ENCODE data around the gene ARL5C. TPM values are rescaled to one million over a fixed set of nuclear protein-coding genes. Genes with fewer than 3 reads are reported as not detected.

The ARL5C gene
- total RNA-seq, 1 donor from 2014 or later: not detected

DNA sequence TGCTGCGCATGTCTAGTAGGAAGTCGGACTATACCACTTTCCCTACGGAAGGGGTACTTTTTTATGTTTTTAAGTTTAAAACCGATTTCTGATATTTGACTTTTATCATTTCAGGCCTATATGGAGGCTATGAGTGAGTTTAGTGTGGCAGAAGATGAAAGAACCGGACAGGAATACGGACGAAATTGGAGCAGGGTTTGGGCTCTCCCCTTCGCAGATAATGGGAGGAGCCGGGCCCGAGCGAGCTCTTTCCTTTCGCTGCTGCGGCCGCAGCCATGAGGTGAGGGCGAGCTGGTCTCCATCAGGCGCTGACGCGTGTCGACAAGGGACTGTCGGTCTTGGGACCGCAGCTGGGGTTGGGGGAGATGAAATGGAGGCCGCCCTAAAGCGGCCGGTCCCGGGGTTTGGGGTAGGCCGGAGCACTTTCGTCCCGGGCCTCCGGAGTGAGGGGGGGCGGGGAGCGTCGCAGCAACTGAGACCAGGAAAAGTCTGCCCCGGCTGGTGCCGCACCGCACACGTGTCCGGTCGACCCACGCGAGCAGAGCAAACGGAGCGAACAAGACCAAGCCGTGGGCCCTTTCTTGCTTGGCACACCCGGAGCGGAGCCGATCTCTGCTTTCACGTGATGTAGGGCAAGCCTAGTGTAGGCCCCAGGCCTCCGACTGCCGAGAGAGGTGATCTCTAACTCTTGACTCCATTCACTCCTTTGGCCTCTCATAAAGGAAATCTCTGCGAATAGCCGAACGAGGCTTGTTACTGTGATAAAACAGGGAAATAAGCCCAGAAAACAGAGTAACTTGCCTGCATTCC, 34.3 kb upstream of the ARL5C start, which contains the start of gene RPL19:
TSS of gene RPL19 (plus strand) at position 214 of the 810 bp plus-strand sequence. CDS start at position 276, 62 bp downstream.
- H3K27ac ChIP-seq (ENCODE audit: low read depth, low read length): peak within 1 kb of the TSS; percentile 100
- FAIRE-seq: no peak
- H3K4me2 ChIP-seq (ENCODE audit: low read length): peak within 1 kb of the TSS; percentile 99
- peak within 1 kb of the TSS; percentile 98 for H3K4me3 Mint-ChIP-seq (ENCODE audit: unreplicated experiment)
- peaks cover 33% of the 10 kb centered on the region for H3K36me3 ChIP-seq (ENCODE audit: insufficient read depth, low read length)
- H2AFZ ChIP-seq (ENCODE audit: low read depth, low read length): peak within 1 kb of the TSS; percentile 77
- H3K4me3 ChIP-seq (ENCODE audit: insufficient read depth, low read depth, low read length): peak within 1 kb of the TSS; percentile 90
- no peak for DNase-seq (ENCODE audit: low read depth)
- peak within 1 kb of the TSS; percentile 100 for H3K27ac Mint-ChIP-seq (ENCODE audit: unreplicated experiment)
- H3K79me2 ChIP-seq (ENCODE audit: insufficient read depth, low read length): peaks cover 46% of the 10 kb centered on the region
- peaks cover 38% of the 10 kb centered on the region for H3K4me1 ChIP-seq (ENCODE audit: insufficient read depth, low read length)
- peak within 1 kb of the TSS; percentile 94 for H3K9ac ChIP-seq (ENCODE audit: low read length)
- H3K9me3 Mint-ChIP-seq (ENCODE audit: unreplicated experiment): no peaks in the 10 kb centered on the region
- H4K20me1 ChIP-seq (ENCODE audit: insufficient read depth, low read length): peaks cover 57% of the 10 kb centered on the region
- no peaks in the 10 kb centered on the region for H3K27me3 Mint-ChIP-seq (ENCODE audit: low read depth, unreplicated experiment)
- no peak for TF ChIP-seq EZH2 (IDR thresholded peaks at IDR 0.05; ENCODE audit: insufficient read depth, low read length)
- TF ChIP-seq, protein P1, sequence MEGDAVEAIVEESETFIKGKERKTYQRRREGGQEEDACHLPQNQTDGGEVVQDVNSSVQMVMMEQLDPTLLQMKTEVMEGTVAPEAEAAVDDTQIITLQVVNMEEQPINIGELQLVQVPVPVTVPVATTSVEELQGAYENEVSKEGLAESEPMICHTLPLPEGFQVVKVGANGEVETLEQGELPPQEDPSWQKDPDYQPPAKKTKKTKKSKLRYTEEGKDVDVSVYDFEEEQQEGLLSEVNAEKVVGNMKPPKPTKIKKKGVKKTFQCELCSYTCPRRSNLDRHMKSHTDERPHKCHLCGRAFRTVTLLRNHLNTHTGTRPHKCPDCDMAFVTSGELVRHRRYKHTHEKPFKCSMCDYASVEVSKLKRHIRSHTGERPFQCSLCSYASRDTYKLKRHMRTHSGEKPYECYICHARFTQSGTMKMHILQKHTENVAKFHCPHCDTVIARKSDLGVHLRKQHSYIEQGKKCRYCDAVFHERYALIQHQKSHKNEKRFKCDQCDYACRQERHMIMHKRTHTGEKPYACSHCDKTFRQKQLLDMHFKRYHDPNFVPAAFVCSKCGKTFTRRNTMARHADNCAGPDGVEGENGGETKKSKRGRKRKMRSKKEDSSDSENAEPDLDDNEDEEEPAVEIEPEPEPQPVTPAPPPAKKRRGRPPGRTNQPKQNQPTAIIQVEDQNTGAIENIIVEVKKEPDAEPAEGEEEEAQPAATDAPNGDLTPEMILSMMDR (IDR thresholded peaks at IDR 0.05; ENCODE audit: insufficient read depth, low read depth, low read length): no peak
- peaks cover 30% of the 10 kb centered on the region for H3K36me3 Mint-ChIP-seq (ENCODE audit: low read depth, unreplicated experiment)
- no peaks in the 10 kb centered on the region for H3K9me3 ChIP-seq (ENCODE audit: insufficient read depth, low read depth, low read length)
- H3K4me1 Mint-ChIP-seq (ENCODE audit: low read depth, unreplicated experiment): peaks cover 28% of the 10 kb centered on the region
- H3K27me3 ChIP-seq (ENCODE audit: insufficient read depth, low read length): no peaks in the 10 kb centered on the region

DNA sequence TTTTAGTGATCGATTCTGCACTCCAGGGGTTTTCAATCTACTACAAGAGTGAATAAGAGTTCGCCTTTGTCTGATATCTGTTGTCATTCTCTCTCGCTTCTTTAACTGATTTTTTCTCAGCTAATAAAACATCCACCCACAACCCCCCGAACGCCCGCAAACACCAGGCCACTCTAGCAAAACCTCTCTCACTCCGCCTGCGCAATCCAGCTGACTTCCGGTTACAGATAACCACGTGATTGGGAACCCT, 33.8 kb upstream of the ARL5C start:
- H3K9me3 ChIP-seq (ENCODE audit: insufficient read depth, low read depth, low read length): no peaks in the 10 kb centered on the region
- H2AFZ ChIP-seq (ENCODE audit: low read depth, low read length): peak overlapping the region; percentile 77
- peaks cover 58% of the 10 kb centered on the region for H4K20me1 ChIP-seq (ENCODE audit: insufficient read depth, low read length)
- peak overlapping the region; percentile 90 for H3K4me3 ChIP-seq (ENCODE audit: insufficient read depth, low read depth, low read length)
- H3K27me3 ChIP-seq (ENCODE audit: insufficient read depth, low read length): no peaks in the 10 kb centered on the region
- Mint-ChIP-seq H3K27ac (ENCODE audit: unreplicated experiment) (peak overlapping the region; percentile 100), H3K4me1 (ENCODE audit: low read depth, unreplicated experiment) (peaks cover 28% of the 10 kb centered on the region), H3K27me3 (ENCODE audit: low read depth, unreplicated experiment) (no peaks in the 10 kb centered on the region), H3K4me3 (ENCODE audit: unreplicated experiment) (peak overlapping the region; percentile 98), H3K36me3 (ENCODE audit: low read depth, unreplicated experiment) (peaks cover 26% of the 10 kb centered on the region), H3K9me3 (ENCODE audit: unreplicated experiment) (no peaks in the 10 kb centered on the region)
- peak overlapping the region; percentile 99 for H3K4me2 ChIP-seq (ENCODE audit: low read length)
- H3K36me3 ChIP-seq (ENCODE audit: insufficient read depth, low read length): peaks cover 29% of the 10 kb centered on the region
- H3K27ac ChIP-seq (ENCODE audit: low read depth, low read length): peak overlapping the region; percentile 100
- H3K79me2 ChIP-seq (ENCODE audit: insufficient read depth, low read length): peaks cover 51% of the 10 kb centered on the region
- TF ChIP-seq, protein P1 (IDR thresholded peaks at IDR 0.05; ENCODE audit: insufficient read depth, low read depth, low read length): no peak
- H3K9ac ChIP-seq (ENCODE audit: low read length): peak overlapping the region; percentile 94
- H3K4me1 ChIP-seq (ENCODE audit: insufficient read depth, low read length): peaks cover 43% of the 10 kb centered on the region
- FAIRE-seq: no peak
- DNase-seq (ENCODE audit: low read depth): peak; percentile 90

DNA sequence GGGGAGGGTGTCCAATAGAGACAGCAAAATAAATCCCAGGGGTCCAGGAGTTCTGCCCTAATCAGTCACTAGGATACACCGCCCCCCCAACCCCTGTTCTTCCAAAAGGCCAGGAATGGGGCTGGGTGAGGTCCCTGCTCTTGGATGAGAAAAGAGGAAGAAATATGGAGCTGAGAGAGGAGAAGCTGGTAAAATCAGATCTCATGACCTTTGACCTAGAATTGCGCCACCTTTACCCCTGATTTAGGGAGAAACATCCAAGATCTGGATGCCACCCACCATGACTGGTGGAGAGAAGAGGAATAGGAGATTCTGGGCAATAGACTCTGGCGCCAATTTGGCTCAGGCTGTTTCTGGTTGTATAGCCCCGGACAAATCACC, 32.2 kb upstream of the ARL5C start:
- no peaks in the 10 kb centered on the region for H3K27me3 Mint-ChIP-seq (ENCODE audit: low read depth, unreplicated experiment)
- Histone ChIP-seq H4K20me1 (ENCODE audit: insufficient read depth, low read length) (peaks cover 56% of the 10 kb centered on the region), H3K9ac (ENCODE audit: low read length) (no peak overlapping the region), H3K4me1 (ENCODE audit: insufficient read depth, low read length) (peaks cover 45% of the 10 kb centered on the region), H3K9me3 (ENCODE audit: insufficient read depth, low read depth, low read length) (no peaks in the 10 kb centered on the region), H3K27me3 (ENCODE audit: insufficient read depth, low read length) (no peaks in the 10 kb centered on the region), H3K27ac (ENCODE audit: low read depth, low read length) (no peak overlapping the region), H2AFZ (ENCODE audit: low read depth, low read length) (peak overlapping the region; percentile 70), H3K79me2 (ENCODE audit: insufficient read depth, low read length) (peaks cover 63% of the 10 kb centered on the region), H3K4me3 (ENCODE audit: insufficient read depth, low read depth, low read length) (no peak overlapping the region), H3K36me3 (ENCODE audit: insufficient read depth, low read length) (peaks cover 15% of the 10 kb centered on the region), H3K4me2 (ENCODE audit: low read length) (peak overlapping the region; percentile 91)
- H3K27ac Mint-ChIP-seq (ENCODE audit: unreplicated experiment): peak overlapping the region; percentile 58
- peak overlapping the region; percentile 73 for H3K4me3 Mint-ChIP-seq (ENCODE audit: unreplicated experiment)
- no peak for FAIRE-seq
- peaks cover 24% of the 10 kb centered on the region for H3K36me3 Mint-ChIP-seq (ENCODE audit: low read depth, unreplicated experiment)
- H3K4me1 Mint-ChIP-seq (ENCODE audit: low read depth, unreplicated experiment): peaks cover 30% of the 10 kb centered on the region
- TF ChIP-seq, protein P1 (IDR thresholded peaks at IDR 0.05; ENCODE audit: insufficient read depth, low read depth, low read length): no peak
- TF ChIP-seq EZH2 (IDR thresholded peaks at IDR 0.05; ENCODE audit: insufficient read depth, low read length): no peak
- no peaks in the 10 kb centered on the region for H3K9me3 Mint-ChIP-seq (ENCODE audit: unreplicated experiment)
- no peak for DNase-seq (ENCODE audit: low read depth)
